HL-60/S4 treated with retinoic acid at 250 ng/mL for 4 days and 3 days (cell line): Measurements from ENCODE around the gene SNN.

ENCODE experiments used
- in situ Hi-C: fragments of 300-500 bp; cut with MboI; formaldehyde crosslinking; loops from 2 replicates; pipeline ENCODE4 v1.7.0; 2022; ENCODE audit warnings: low sequenced_read_pairs

Gene SNN

GRCh38 chr16:11666103-11667055 lies 1.9 kb upstream of the SNN start:
- in situ Hi-C loops: no loop called here

- in situ Hi-C loops: no loop called here
These were observed 933 bp upstream of the SNN start for GRCh38 chr16:11667221-11667823.

GRCh38 chr16:11668623-11669379 lies 546 bp downstream of the SNN start:
- in situ Hi-C loops: no loop called here

- in situ Hi-C loops: no loop called here
These were observed 1.3 kb downstream of the SNN start for GRCh38 chr16:11669380-11670146.

- in situ Hi-C loops: no loop called here
These were observed 2.2 kb downstream of the SNN start for GRCh38 chr16:11670171-11671131.

GRCh38 chr16:11671271-11671670 lies 3.0 kb downstream of the SNN start:
- in situ Hi-C loops: no loop called here

GRCh38 chr16:11671676-11672075 lies 3.4 kb downstream of the SNN start:
- in situ Hi-C loops: no loop called here

GRCh38 chr16:11672206-11673090 lies 4.2 kb downstream of the SNN start:
- in situ Hi-C loops: no loop called here

- in situ Hi-C loops: no loop called here
These were observed 5.1 kb downstream of the SNN start for GRCh38 chr16:11673091-11674000.

- in situ Hi-C loops: no loop called here
These were observed 6.0 kb downstream of the SNN start for GRCh38 chr16:11674001-11674817.

GRCh38 chr16:11674818-11675560 lies 6.7 kb downstream of the SNN start:
- in situ Hi-C loops: no loop called here

- in situ Hi-C loops: no loop called here
These were observed 7.6 kb downstream of the SNN start for GRCh38 chr16:11675561-11676511.

- in situ Hi-C loops: no loop called here
These were observed 8.5 kb downstream of the SNN start for GRCh38 chr16:11676799-11677198.

GRCh38 chr16:11677451-11677951 lies 9.2 kb downstream of the SNN start:
- in situ Hi-C loops: no loop called here
